ENCODE results near the gene TP53BP2. TPM values are rescaled to one million over a fixed set of nuclear protein-coding genes. Genes with fewer than 3 reads are reported as not detected.

Gene TP53BP2
- total RNA-seq, 1 donor from 2014 or later: 47.4 TPM

- no peaks in the 10 kb centered on the region for H3K9me3 Mint-ChIP-seq (ENCODE audit: low read depth)
- H3K4me3 Mint-ChIP-seq (ENCODE audit: unreplicated experiment): no peak overlapping the region
- DNase-seq (ENCODE audit: low spot score): peak; percentile 83
- H3K4me1 Mint-ChIP-seq (ENCODE audit: low read depth): peaks cover 16% of the 10 kb centered on the region
- no peak overlapping the region for H3K27ac Mint-ChIP-seq (ENCODE audit: unreplicated experiment)
- no peak for TF ChIP-seq CTCF (IDR thresholded peaks at IDR 0.05)
- peaks cover 34% of the 10 kb centered on the region for H3K36me3 Mint-ChIP-seq (ENCODE audit: low read depth)
- H3K27me3 Mint-ChIP-seq (ENCODE audit: low read depth): no peaks in the 10 kb centered on the region
These were observed 92.8 kb downstream of the TP53BP2 start for GRCh38 chr1:223752721-223753515.

- H3K36me3 Mint-ChIP-seq (ENCODE audit: low read depth): peaks cover 36% of the 10 kb centered on the region
- H3K4me3 Mint-ChIP-seq (ENCODE audit: unreplicated experiment): no peak overlapping the region
- H3K9me3 Mint-ChIP-seq (ENCODE audit: low read depth): no peaks in the 10 kb centered on the region
- H3K4me1 Mint-ChIP-seq (ENCODE audit: low read depth): peaks cover 25% of the 10 kb centered on the region
- DNase-seq (ENCODE audit: low spot score): no peak
- no peaks in the 10 kb centered on the region for H3K27me3 Mint-ChIP-seq (ENCODE audit: low read depth)
- no peak overlapping the region for H3K27ac Mint-ChIP-seq (ENCODE audit: unreplicated experiment)
- no peak for TF ChIP-seq CTCF (IDR thresholded peaks at IDR 0.05)
These were observed 94.1 kb downstream of the TP53BP2 start for GRCh38 chr1:223751696-223752095.

GRCh38 chr1:223750730-223751570, 94.8 kb downstream of the TP53BP2 start:
- peak; percentile 54 for DNase-seq (ENCODE audit: low spot score)
- peaks cover 39% of the 10 kb centered on the region for H3K36me3 Mint-ChIP-seq (ENCODE audit: low read depth)
- H3K4me1 Mint-ChIP-seq (ENCODE audit: low read depth): peaks cover 25% of the 10 kb centered on the region
- no peak for TF ChIP-seq CTCF (IDR thresholded peaks at IDR 0.05)
- H3K27me3 Mint-ChIP-seq (ENCODE audit: low read depth): no peaks in the 10 kb centered on the region
- no peak overlapping the region for H3K4me3 Mint-ChIP-seq (ENCODE audit: unreplicated experiment)
- H3K9me3 Mint-ChIP-seq (ENCODE audit: low read depth): no peaks in the 10 kb centered on the region
- H3K27ac Mint-ChIP-seq (ENCODE audit: unreplicated experiment): no peak overlapping the region

GRCh38 chr1:223748773-223749733, 96.7 kb downstream of the TP53BP2 start:
- DNase-seq (ENCODE audit: low spot score): peak; percentile 90
- H3K9me3 Mint-ChIP-seq (ENCODE audit: low read depth): no peaks in the 10 kb centered on the region
- peaks cover 25% of the 10 kb centered on the region for H3K4me1 Mint-ChIP-seq (ENCODE audit: low read depth)
- H3K27me3 Mint-ChIP-seq (ENCODE audit: low read depth): no peaks in the 10 kb centered on the region
- H3K4me3 Mint-ChIP-seq (ENCODE audit: unreplicated experiment): peak overlapping the region; percentile 67
- peak; percentile 100 for TF ChIP-seq CTCF (IDR thresholded peaks at IDR 0.05)
- peaks cover 44% of the 10 kb centered on the region for H3K36me3 Mint-ChIP-seq (ENCODE audit: low read depth)
- peak overlapping the region; percentile 78 for H3K27ac Mint-ChIP-seq (ENCODE audit: unreplicated experiment)

Data from chondrocyte (in vitro differentiated cells).